Gastroesophageal sphincter (tissue), 3 donors: Measurements from ENCODE around the gene SLC46A2.

Experiments used
- EP300 ChIP-seq: sonication (generic); formaldehyde crosslinking; IDR thresholded peaks from one replicate; pipeline ENCODE4 v1.6.1; 2017; ENCODE audit warnings: antibody characterized with exemption, mild to moderate bottlenecking
- POLR2AphosphoS5 ChIP-seq: sonication (generic); formaldehyde crosslinking; IDR thresholded peaks from one replicate; pipeline ENCODE4 v1.6.1; 2017; ENCODE audit warnings: antibody characterized with exemption
- TF ChIP-seq, protein P1 (sequence below), 4 experiments: fragments of 200-600 bp in 2 of 4; fragments of 450-650 bp in 2 of 4; sonication (generic) in 1 of 4; IDR thresholded peaks; one replicate each; pipeline ENCODE4 v1.5.1; 2017 to 2019; ENCODE audit warnings: antibody characterized with exemption in 4 of 4, mild to moderate bottlenecking in 2 of 4, moderate library complexity in 2 of 4

GRCh38 chr9:112939418-112939817 lies 48.7 kb upstream of the SLC46A2 start:
- TF ChIP-seq EP300 (no peak), POLR2AphosphoS5 (no peak)
- TF ChIP-seq, protein P1, sequence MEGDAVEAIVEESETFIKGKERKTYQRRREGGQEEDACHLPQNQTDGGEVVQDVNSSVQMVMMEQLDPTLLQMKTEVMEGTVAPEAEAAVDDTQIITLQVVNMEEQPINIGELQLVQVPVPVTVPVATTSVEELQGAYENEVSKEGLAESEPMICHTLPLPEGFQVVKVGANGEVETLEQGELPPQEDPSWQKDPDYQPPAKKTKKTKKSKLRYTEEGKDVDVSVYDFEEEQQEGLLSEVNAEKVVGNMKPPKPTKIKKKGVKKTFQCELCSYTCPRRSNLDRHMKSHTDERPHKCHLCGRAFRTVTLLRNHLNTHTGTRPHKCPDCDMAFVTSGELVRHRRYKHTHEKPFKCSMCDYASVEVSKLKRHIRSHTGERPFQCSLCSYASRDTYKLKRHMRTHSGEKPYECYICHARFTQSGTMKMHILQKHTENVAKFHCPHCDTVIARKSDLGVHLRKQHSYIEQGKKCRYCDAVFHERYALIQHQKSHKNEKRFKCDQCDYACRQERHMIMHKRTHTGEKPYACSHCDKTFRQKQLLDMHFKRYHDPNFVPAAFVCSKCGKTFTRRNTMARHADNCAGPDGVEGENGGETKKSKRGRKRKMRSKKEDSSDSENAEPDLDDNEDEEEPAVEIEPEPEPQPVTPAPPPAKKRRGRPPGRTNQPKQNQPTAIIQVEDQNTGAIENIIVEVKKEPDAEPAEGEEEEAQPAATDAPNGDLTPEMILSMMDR (IDR thresholded peaks at IDR 0.05) = no peak
